ENCODE data around the gene LYRM4.

Gene LYRM4

DNA sequence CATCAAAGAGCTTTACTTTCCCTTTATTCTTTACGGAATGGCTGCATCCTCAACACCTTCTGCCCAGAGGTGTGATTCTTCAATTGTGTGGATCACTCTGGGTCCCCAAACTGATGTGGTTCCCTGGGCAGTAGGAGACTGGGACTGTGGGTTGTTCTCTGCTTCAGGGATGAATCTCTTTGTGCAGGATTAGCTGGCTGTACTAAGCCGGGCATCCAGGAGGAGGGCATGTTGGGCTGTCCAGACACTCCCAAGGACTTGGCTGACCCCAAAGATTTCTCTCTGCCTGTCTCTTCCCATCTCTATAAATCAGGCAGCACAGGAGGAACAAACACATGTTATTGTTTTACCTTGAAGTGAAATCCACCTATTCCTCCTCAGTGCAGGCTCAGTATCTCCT is 15.8 kb upstream of the LYRM4 start:
- Histone ChIP-seq H3K27ac (ENCODE audit: low read depth, low read length) (no peak overlapping the region), H3K9me3 (ENCODE audit: insufficient read depth, low read length) (no peaks in the 10 kb centered on the region), H3K4me2 (ENCODE audit: low read depth, low read length, poor library complexity, severe bottlenecking) (no peak overlapping the region), H3K4me3 (ENCODE audit: insufficient read depth, low read length, poor library complexity, severe bottlenecking) (no peak overlapping the region), H4K20me1 (ENCODE audit: low read depth, low read length) (peaks cover 42% of the 10 kb centered on the region; the same call in 1 of the 2 replicates), H3K79me2 (ENCODE audit: insufficient read depth, low read length) (peaks cover 17% of the 10 kb centered on the region), H2AFZ (ENCODE audit: low read depth, low read length, severe bottlenecking) (no peak overlapping the region), H3K27me3 (ENCODE audit: low read length) (no peaks in the 10 kb centered on the region), H3K9ac (ENCODE audit: low read length) (no peak overlapping the region), H3K9me2 (replicated peaks; ENCODE audit: insufficient read depth, low read length) (no peaks in the 10 kb centered on the region), H3F3A (ENCODE audit: insufficient read depth) (no peaks in the 10 kb centered on the region), H3K36me3 (ENCODE audit: low read length) (no peaks in the 10 kb centered on the region)
- no peak for TF ChIP-seq EZH2phosphoT487 (conservative IDR thresholded peaks at IDR 0.05; ENCODE audit: low read length)
- TF ChIP-seq, protein P1, sequence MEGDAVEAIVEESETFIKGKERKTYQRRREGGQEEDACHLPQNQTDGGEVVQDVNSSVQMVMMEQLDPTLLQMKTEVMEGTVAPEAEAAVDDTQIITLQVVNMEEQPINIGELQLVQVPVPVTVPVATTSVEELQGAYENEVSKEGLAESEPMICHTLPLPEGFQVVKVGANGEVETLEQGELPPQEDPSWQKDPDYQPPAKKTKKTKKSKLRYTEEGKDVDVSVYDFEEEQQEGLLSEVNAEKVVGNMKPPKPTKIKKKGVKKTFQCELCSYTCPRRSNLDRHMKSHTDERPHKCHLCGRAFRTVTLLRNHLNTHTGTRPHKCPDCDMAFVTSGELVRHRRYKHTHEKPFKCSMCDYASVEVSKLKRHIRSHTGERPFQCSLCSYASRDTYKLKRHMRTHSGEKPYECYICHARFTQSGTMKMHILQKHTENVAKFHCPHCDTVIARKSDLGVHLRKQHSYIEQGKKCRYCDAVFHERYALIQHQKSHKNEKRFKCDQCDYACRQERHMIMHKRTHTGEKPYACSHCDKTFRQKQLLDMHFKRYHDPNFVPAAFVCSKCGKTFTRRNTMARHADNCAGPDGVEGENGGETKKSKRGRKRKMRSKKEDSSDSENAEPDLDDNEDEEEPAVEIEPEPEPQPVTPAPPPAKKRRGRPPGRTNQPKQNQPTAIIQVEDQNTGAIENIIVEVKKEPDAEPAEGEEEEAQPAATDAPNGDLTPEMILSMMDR (IDR thresholded peaks at IDR 0.05; ENCODE audit: insufficient read depth, low read length, poor library complexity, severe bottlenecking), result no peak

- no peak for TF ChIP-seq EZH2phosphoT487 (conservative IDR thresholded peaks at IDR 0.05; ENCODE audit: low read length)
- TF ChIP-seq, protein P1 (IDR thresholded peaks at IDR 0.05; ENCODE audit: insufficient read depth, low read length, poor library complexity, severe bottlenecking), result no peak
Measured at GRCh38 chr6:5275497-5275896, 14.7 kb upstream of the LYRM4 start.

DNA sequence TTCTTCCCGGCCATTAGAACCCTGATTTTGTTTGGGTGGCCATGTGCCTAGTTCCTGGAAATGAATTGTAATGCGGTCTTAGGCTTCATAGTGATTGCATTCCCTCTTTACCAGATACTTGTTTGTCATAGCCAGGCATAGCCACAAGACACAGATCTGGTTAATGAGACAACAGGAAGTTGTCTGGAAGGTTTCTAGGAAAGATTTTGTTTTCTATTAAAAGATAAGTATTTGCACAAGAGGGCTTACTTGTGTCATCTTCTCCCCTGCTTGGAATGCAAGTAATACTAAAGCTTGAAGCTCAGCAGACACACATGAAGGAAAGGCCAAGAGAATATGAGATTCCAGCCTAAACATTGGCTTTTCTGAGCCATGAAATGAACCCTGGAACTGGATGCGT is 13.5 kb upstream of the LYRM4 start:
- Histone ChIP-seq H3F3A (ENCODE audit: insufficient read depth) (no peaks in the 10 kb centered on the region), H3K9me3 (ENCODE audit: insufficient read depth, low read length) (no peaks in the 10 kb centered on the region), H3K4me3 (ENCODE audit: insufficient read depth, low read length, poor library complexity, severe bottlenecking) (no peak overlapping the region), H3K4me2 (ENCODE audit: low read depth, low read length, poor library complexity, severe bottlenecking) (no peak overlapping the region), H2AFZ (ENCODE audit: low read depth, low read length, severe bottlenecking) (no peak overlapping the region), H3K79me2 (ENCODE audit: insufficient read depth, low read length) (peaks cover 25% of the 10 kb centered on the region), H3K27me3 (ENCODE audit: low read length) (no peaks in the 10 kb centered on the region), H3K27ac (ENCODE audit: low read depth, low read length) (no peak overlapping the region), H3K9ac (ENCODE audit: low read length) (no peak overlapping the region), H3K9me2 (replicated peaks; ENCODE audit: insufficient read depth, low read length) (no peaks in the 10 kb centered on the region), H3K36me3 (ENCODE audit: low read length) (no peaks in the 10 kb centered on the region), H4K20me1 (ENCODE audit: low read depth, low read length) (peaks cover 36% of the 10 kb centered on the region)
- TF ChIP-seq EZH2phosphoT487 (conservative IDR thresholded peaks at IDR 0.05; ENCODE audit: low read length), result no peak
- TF ChIP-seq, protein P1 (IDR thresholded peaks at IDR 0.05; ENCODE audit: insufficient read depth, low read length, poor library complexity, severe bottlenecking), result no peak

More at GRCh38 chr6:5275497-5275896, 14.7 kb upstream of the LYRM4 start:
- Histone ChIP-seq H3F3A (ENCODE audit: insufficient read depth) (no peaks in the 10 kb centered on the region), H3K27me3 (ENCODE audit: low read length) (no peaks in the 10 kb centered on the region), H2AFZ (ENCODE audit: low read depth, low read length, severe bottlenecking) (no peak overlapping the region), H3K9ac (ENCODE audit: low read length) (no peak overlapping the region), H3K36me3 (ENCODE audit: low read length) (no peaks in the 10 kb centered on the region), H3K9me3 (ENCODE audit: insufficient read depth, low read length) (no peaks in the 10 kb centered on the region), H4K20me1 (ENCODE audit: low read depth, low read length) (peaks cover 42% of the 10 kb centered on the region), H3K4me2 (ENCODE audit: low read depth, low read length, poor library complexity, severe bottlenecking) (no peak overlapping the region), H3K79me2 (ENCODE audit: insufficient read depth, low read length) (peaks cover 22% of the 10 kb centered on the region), H3K9me2 (replicated peaks; ENCODE audit: insufficient read depth, low read length) (no peaks in the 10 kb centered on the region), H3K27ac (ENCODE audit: low read depth, low read length) (no peak overlapping the region), H3K4me3 (ENCODE audit: insufficient read depth, low read length, poor library complexity, severe bottlenecking) (no peak overlapping the region)

Measured in SU-DHL-6 (cell line).